ENCODE results near the gene S100PBP. TPM values are rescaled to one million over a fixed set of nuclear protein-coding genes. Genes with fewer than 3 reads are reported as not detected.

The S100PBP gene
- total RNA-seq, 3 donors from 2014 or later (not counting 1 experiment from before 2014, with no cell fraction given): 84.5 to 114 (median 85.5) TPM

GRCh38 chr1:32890516-32891240 lies 73.2 kb downstream of the S100PBP start:
- no peaks in the 10 kb centered on the region for H3K36me3 ChIP-seq (ENCODE audit: control insufficient read depth, insufficient read depth, low read length)
- H3K4me1 ChIP-seq (ENCODE audit: control insufficient read depth, insufficient read depth, low read length): peaks cover 17% of the 10 kb centered on the region
- no peaks in the 10 kb centered on the region for H3K9me3 ChIP-seq (ENCODE audit: control insufficient read depth, insufficient read depth, low read length)
- no peak for ATAC-seq
- Mint-ChIP-seq H3K9me3 (no peaks in the 10 kb centered on the region), H3K36me3 (no peaks in the 10 kb centered on the region), H3K27me3 (ENCODE audit: low read depth in 2 of 2) (peaks cover 54 to 64% of the 10 kb centered on the region in 2 donors), H3K4me1 (peaks cover 9 to 15% of the 10 kb centered on the region in 2 donors), H3K27ac (no peak overlapping the region), H3K4me3 (peak overlapping the region; percentile 40)
- no peak overlapping the region for H3K4me3 ChIP-seq (ENCODE audit: low read length)
- 83% methylated on average over 6 of the region's 7 CpGs for whole genome bisulfite sequencing (ENCODE audit: insufficient coverage)
- intact Hi-C loops (cut with micrococcal nuclease): no loop called here
- no peak for TF ChIP-seq CTCF (IDR thresholded peaks at IDR 0.05)
- H3K27me3 ChIP-seq (ENCODE audit: control insufficient read depth, insufficient read depth, low read length): peaks cover 43% of the 10 kb centered on the region
- H3K27ac ChIP-seq (ENCODE audit: low read length): no peak overlapping the region
- DNase-seq: no peak

- Mint-ChIP-seq H3K36me3 (no peaks in the 10 kb centered on the region), H3K4me3 (peak overlapping the region; percentile 40)
- H3K27ac ChIP-seq (ENCODE audit: low read length): no peak overlapping the region
Observed at GRCh38 chr1:32891241-32891570, 73.8 kb downstream of the S100PBP start.

GRCh38 chr1:32891630-32892029 lies 74.2 kb downstream of the S100PBP start:
- 89% methylated on average over 3 of the region's 3 CpGs for WGBS (ENCODE audit: insufficient coverage)
- Mint-ChIP-seq H3K4me3 (peak overlapping the region; percentile 72), H3K36me3 (no peaks in the 10 kb centered on the region), H3K4me1 (peaks cover 9 to 12% of the 10 kb centered on the region in 2 donors), H3K27me3 (ENCODE audit: low read depth in 2 of 2) (peaks cover 58 to 66% of the 10 kb centered on the region in 2 donors), H3K27ac (no peak overlapping the region), H3K9me3 (no peaks in the 10 kb centered on the region)
- no peak overlapping the region for H3K27ac ChIP-seq (ENCODE audit: low read length)
- no peaks in the 10 kb centered on the region for H3K36me3 ChIP-seq (ENCODE audit: control insufficient read depth, insufficient read depth, low read length)
- DNase-seq (no peak), ATAC-seq (no peak)
- TF ChIP-seq CTCF (IDR thresholded peaks at IDR 0.05): no peak
- peaks cover 16% of the 10 kb centered on the region for H3K4me1 ChIP-seq (ENCODE audit: control insufficient read depth, insufficient read depth, low read length)
- H3K9me3 ChIP-seq (ENCODE audit: control insufficient read depth, insufficient read depth, low read length): no peaks in the 10 kb centered on the region
- no peak overlapping the region for H3K4me3 ChIP-seq (ENCODE audit: low read length)
- intact Hi-C loops (cut with micrococcal nuclease): no loop called here
- H3K27me3 ChIP-seq (ENCODE audit: control insufficient read depth, insufficient read depth, low read length): peaks cover 39% of the 10 kb centered on the region

More at GRCh38 chr1:32891241-32891570, 73.8 kb downstream of the S100PBP start:
- no peak overlapping the region for H3K4me3 ChIP-seq (ENCODE audit: low read length)
- no peaks in the 10 kb centered on the region for H3K36me3 ChIP-seq (ENCODE audit: control insufficient read depth, insufficient read depth, low read length)
- no peaks in the 10 kb centered on the region for H3K9me3 Mint-ChIP-seq
- no peak for ATAC-seq
- H3K27ac Mint-ChIP-seq: no peak overlapping the region
- peaks cover 41% of the 10 kb centered on the region for H3K27me3 ChIP-seq (ENCODE audit: control insufficient read depth, insufficient read depth, low read length)
- H3K4me1 Mint-ChIP-seq: peaks cover 9 to 12% of the 10 kb centered on the region in 2 donors
- peaks cover 17% of the 10 kb centered on the region for H3K4me1 ChIP-seq (ENCODE audit: control insufficient read depth, insufficient read depth, low read length)
- TF ChIP-seq CTCF (IDR thresholded peaks at IDR 0.05): no peak
- DNase-seq: no peak
- H3K27me3 Mint-ChIP-seq (ENCODE audit: low read depth in 2 of 2): peaks cover 53 to 65% of the 10 kb centered on the region in 2 donors
- 96% methylated on average over 1 of the region's 1 CpG for WGBS (ENCODE audit: insufficient coverage)
- intact Hi-C loops (cut with micrococcal nuclease): no loop called here
- no peaks in the 10 kb centered on the region for H3K9me3 ChIP-seq (ENCODE audit: control insufficient read depth, insufficient read depth, low read length)
